Osteocyte (in vitro differentiated cells): ENCODE results near the gene NUP98. TPM values are rescaled to one million over a fixed set of nuclear protein-coding genes. Genes with fewer than 3 reads are reported as not detected.
A peak's percentile ranks its signal among the peaks of the same experiment; 100 is the strongest.
"Not testable (repeated sequence)": the region's sequence is repeated elsewhere in the genome, so short reads cannot be mapped to it uniquely, and the experiment has no call there.

Experiments
- DNase-seq: peaks from one replicate; pipeline ENCODE4 v3.0.0; 2021; ENCODE audit warnings: mixed read lengths; ENCODE audit not compliant: unreplicated experiment; ENCODE audit errors: extremely low spot score
- H3K27ac Mint-ChIP-seq: one replicate; pipeline ENCODE4 v1.8.0; 2021; ENCODE audit warnings: mild to moderate bottlenecking, mixed read lengths; ENCODE audit not compliant: unreplicated experiment
- H3K27me3 Mint-ChIP-seq: one replicate; pipeline ENCODE4 v1.8.0; 2021; ENCODE audit warnings: mixed read lengths; ENCODE audit not compliant: unreplicated experiment
- H3K36me3 Mint-ChIP-seq: one replicate; pipeline ENCODE4 v1.8.0; 2021; ENCODE audit warnings: mixed read lengths; ENCODE audit not compliant: unreplicated experiment
- H3K4me1 Mint-ChIP-seq: one replicate; pipeline ENCODE4 v1.8.0; 2021; ENCODE audit warnings: mixed read lengths; ENCODE audit not compliant: unreplicated experiment
- H3K4me3 Mint-ChIP-seq: one replicate; pipeline ENCODE4 v1.8.0; 2021; ENCODE audit warnings: mild to moderate bottlenecking, moderate library complexity, mixed read lengths; ENCODE audit not compliant: unreplicated experiment
- H3K9me3 Mint-ChIP-seq: one replicate; pipeline ENCODE4 v1.8.0; 2021; ENCODE audit warnings: mixed read lengths; ENCODE audit not compliant: unreplicated experiment
- total RNA-seq: library from RNA; stranded (reverse); gene quantifications from 2 replicates; pipeline ENCODE4 v1.2.1, GENCODE V29; 2021
- TF ChIP-seq, protein P1 (sequence below): fragments of 200-600 bp; sonication (generic); IDR thresholded peaks from 2 replicates; pipeline ENCODE4 v1.5.0; 2021; ENCODE audit warnings: antibody characterized with exemption, mild to moderate bottlenecking, moderate library complexity

Gene NUP98
- total RNA-seq, 1 donor from 2014 or later = 68.9 TPM

DNA sequence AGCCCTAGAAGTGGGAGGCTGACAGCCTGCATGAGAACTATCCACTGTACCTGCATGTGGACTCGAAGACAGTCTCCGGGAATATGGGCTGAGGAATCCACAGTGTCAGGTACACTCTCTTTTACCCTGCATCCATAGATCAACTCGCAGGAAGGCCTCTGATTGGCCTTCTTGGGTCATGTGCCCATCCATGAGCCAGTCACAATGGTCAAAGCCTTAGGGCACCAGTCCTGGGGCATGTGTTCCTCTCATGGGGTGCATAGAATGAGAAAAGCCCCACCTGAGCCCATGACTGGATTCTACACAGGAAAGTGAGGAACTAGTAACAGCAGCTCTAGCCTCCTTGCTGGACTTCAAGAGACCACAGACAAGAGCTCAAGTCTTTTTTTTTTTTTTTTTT lies 141.8 kb downstream of the NUP98 start:
- Mint-ChIP-seq H3K9me3 (no peaks in the 10 kb centered on the region), H3K27ac (no peak overlapping the region), H3K4me1 (no peaks in the 10 kb centered on the region), H3K4me3 (no peak overlapping the region), H3K27me3 (peaks cover 16% of the 10 kb centered on the region), H3K36me3 (no peaks in the 10 kb centered on the region)
- DNase-seq = no peak
- TF ChIP-seq, protein P1, sequence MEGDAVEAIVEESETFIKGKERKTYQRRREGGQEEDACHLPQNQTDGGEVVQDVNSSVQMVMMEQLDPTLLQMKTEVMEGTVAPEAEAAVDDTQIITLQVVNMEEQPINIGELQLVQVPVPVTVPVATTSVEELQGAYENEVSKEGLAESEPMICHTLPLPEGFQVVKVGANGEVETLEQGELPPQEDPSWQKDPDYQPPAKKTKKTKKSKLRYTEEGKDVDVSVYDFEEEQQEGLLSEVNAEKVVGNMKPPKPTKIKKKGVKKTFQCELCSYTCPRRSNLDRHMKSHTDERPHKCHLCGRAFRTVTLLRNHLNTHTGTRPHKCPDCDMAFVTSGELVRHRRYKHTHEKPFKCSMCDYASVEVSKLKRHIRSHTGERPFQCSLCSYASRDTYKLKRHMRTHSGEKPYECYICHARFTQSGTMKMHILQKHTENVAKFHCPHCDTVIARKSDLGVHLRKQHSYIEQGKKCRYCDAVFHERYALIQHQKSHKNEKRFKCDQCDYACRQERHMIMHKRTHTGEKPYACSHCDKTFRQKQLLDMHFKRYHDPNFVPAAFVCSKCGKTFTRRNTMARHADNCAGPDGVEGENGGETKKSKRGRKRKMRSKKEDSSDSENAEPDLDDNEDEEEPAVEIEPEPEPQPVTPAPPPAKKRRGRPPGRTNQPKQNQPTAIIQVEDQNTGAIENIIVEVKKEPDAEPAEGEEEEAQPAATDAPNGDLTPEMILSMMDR = no peak

DNA sequence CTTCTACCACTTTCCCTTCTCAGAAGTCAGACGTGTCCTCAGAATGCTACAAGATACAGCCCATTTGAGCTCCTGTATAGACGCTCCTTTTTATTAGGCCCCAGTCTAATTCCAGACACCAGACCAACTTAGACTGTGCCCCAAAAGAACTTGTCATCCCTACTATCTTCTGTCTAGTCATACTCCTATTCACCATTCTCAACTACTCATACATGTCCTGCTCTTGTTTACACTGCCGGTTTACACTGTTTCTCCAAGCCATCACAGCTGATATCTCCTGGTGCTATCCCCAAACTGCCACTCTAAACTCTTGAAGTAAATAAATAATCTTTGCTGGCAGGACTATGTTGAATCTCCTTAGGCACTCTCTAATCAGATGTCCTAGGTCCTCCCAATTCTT lies 144.8 kb downstream of the NUP98 start:
- not testable (repeated sequence) for H3K27ac Mint-ChIP-seq, H3K9me3 Mint-ChIP-seq, H3K4me1 Mint-ChIP-seq, H3K4me3 Mint-ChIP-seq, DNase-seq, H3K36me3 Mint-ChIP-seq
- peaks cover 35% of the 10 kb centered on the region for H3K27me3 Mint-ChIP-seq

DNA sequence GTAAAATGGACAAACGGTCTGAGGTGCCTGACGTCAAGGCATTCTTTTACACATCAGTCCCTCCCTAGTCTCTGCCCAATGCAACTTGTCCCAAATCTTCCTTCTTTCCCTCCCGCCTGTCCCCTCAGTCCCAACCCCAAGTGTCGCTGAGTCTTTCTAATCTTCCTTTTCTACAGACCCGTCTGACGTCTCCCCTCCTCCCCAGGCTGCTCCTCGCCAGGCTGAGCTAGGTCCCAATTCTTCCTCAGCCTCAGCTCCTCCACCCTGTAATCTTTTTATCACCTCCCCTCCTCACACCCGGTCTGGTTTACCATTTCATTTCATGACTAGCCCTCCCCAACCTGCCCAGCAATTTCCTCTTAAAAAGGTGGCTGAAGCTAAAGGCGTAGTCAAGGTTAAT lies 148.0 kb downstream of the NUP98 start:
- peaks cover 37% of the 10 kb centered on the region for H3K27me3 Mint-ChIP-seq
- not testable (repeated sequence) for H3K4me1 Mint-ChIP-seq, H3K27ac Mint-ChIP-seq, DNase-seq, H3K36me3 Mint-ChIP-seq, H3K9me3 Mint-ChIP-seq, H3K4me3 Mint-ChIP-seq

DNA sequence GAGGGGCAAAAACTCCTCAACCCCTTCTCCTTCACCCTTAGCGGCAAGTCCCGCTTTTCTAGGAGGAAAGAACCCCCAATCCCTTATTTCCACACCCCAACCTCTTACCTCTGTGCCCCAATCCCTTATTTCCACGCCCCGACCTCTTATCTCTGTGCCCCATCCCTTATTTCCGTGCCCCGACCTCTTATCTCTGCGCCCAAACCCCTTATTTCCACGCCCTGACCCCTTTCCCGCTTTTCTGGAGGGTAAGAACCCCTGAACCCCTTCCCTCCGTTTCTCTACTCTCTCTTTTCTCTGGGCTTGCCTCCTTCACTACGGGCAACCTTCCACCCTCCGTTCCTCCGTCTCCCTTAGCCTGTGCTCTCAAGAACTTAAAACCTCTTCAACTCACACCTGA lies 148.5 kb downstream of the NUP98 start:
- not testable (repeated sequence) for DNase-seq, H3K36me3 Mint-ChIP-seq, H3K27ac Mint-ChIP-seq, H3K4me3 Mint-ChIP-seq, H3K4me1 Mint-ChIP-seq, H3K9me3 Mint-ChIP-seq
- H3K27me3 Mint-ChIP-seq = peaks cover 37% of the 10 kb centered on the region

DNA sequence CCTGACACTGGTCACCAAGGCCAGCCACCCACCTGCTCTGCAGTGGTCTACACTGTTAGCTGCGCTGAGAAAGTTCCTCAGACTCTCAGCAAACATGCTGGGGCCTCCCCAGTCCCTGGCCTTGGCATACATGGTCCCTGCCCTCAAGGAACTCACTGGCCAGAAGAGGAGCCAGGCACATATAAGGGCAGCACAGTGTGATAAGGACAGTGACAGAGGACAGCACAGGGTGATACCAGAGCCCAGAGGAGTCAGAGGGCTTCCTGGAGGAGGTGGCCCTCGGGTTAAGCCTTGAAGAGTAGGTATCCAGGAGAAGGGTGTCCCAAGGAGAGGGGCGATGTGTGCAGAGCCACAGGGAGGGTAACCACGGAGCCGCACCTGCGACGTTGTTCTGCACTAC lies 151.8 kb downstream of the NUP98 start:
- DNase-seq = no peak
- peaks cover 33% of the 10 kb centered on the region for H3K27me3 Mint-ChIP-seq

DNA sequence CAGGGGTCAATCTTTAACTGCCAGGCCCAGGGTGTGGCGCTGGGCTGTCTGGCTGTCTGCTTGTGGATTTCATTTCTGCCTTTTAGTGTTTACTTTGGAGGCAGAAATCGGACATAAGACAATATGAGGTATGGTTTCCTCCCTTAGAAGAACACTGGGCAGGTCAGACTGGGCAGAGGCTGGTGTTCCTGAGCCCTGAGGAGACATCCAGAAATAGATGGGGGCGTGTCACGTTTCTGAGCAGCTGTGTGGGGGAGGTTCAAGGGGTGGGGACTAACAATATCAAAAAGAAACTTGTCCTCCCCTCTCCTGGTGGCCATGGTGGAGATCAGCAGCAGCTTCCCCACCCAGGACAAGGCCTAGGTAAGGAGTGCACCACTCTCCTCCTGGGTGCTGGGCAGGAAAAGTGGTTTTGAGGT lies 152.5 kb downstream of the NUP98 start, which contains the start of gene ART1:
ART1 (plus strand) TSS at position 312 of the 419 bp plus-strand sequence. CDS start 14,086 bp downstream, outside the sequence.
- Mint-ChIP-seq H3K36me3 (peaks cover 3% of the 10 kb centered on the region), H3K9me3 (peaks cover 5% of the 10 kb centered on the region), H3K27me3 (peaks cover 26% of the 10 kb centered on the region), H3K27ac (no peak within 1 kb of the TSS), H3K4me3 (no peak within 1 kb of the TSS), H3K4me1 (peaks cover 12% of the 10 kb centered on the region)
- TF ChIP-seq, protein P1 = no peak
- DNase-seq = no peak

More for the DNA sequence above, 151.8 kb downstream of the NUP98 start:
- TF ChIP-seq, protein P1 = no peak
- peaks cover 3% of the 10 kb centered on the region for H3K36me3 Mint-ChIP-seq
- no peak overlapping the region for H3K27ac Mint-ChIP-seq
- no peak overlapping the region for H3K4me3 Mint-ChIP-seq
- peaks cover 5% of the 10 kb centered on the region for H3K9me3 Mint-ChIP-seq
- H3K4me1 Mint-ChIP-seq = peaks cover 12% of the 10 kb centered on the region

DNA sequence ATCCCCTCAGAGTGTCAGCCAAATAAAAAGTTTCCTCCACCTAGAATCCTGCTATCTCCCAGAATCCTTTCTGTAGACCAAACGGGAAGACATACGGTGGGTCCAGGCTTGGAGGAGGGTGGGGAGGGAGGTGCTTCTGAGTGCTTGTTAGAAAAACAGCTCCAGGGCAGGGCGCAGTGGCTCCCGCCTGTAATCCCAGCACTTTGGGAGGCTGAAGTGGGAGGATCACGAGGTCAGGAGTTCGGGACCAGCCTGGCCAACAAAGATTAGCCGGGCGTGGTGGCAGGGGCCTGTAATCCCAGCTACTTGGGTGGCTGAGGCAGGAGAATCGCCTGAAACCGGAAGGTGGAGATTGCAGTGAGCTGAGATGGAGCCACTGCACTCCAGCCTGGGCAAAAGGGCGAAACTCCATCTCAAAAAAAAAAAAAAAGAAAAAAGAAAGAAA lies 154.2 kb downstream of the NUP98 start:
- H3K36me3 Mint-ChIP-seq, H3K27ac Mint-ChIP-seq, DNase-seq, H3K9me3 Mint-ChIP-seq: not testable (repeated sequence)
- Mint-ChIP-seq H3K4me1 (peaks cover 12% of the 10 kb centered on the region), H3K4me3 (peak overlapping the region; percentile 77), H3K27me3 (peaks cover 13% of the 10 kb centered on the region)
